ENCODE measurements around the gene BMPR1A. TPM values are rescaled to one million over a fixed set of nuclear protein-coding genes. Genes with fewer than 3 reads are reported as not detected.

Gene BMPR1A
- total and polyA plus RNA-seq, 2 donors from 2014 or later = 7.9 to 37.4 TPM

DNA sequence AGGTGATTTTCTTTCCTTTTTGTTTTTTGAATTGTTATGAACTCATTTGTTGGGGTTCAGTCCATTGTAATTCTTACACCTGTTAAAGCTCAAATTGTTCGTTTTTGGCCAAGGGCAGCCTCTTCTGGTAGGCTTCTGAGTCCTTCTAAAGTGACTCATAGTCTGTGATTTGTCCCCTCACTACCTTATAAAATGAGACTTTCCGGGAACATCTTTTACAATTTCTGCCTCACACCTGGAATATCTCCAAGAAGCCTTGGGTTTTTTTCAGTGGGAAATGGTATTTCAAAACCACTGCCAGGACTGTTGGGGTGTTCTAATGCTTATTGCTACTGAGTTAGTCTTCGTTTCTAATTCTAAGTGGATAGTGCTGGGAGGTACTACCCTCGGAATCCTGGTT is 56.7 kb downstream of the BMPR1A start:
- no peaks in the 10 kb centered on the region for H3K27me3 ChIP-seq (ENCODE audit: control insufficient read depth, insufficient read depth, low read length)
- intact Hi-C loops (cut with DNase I) = no loop called here
- H3K4me1 ChIP-seq (ENCODE audit: control insufficient read depth in 2 of 3, insufficient read depth in 2 of 3, low read depth in 1 of 3, low read length in 3 of 3) = no peaks in the 10 kb centered on the region
- H3K27ac ChIP-seq (ENCODE audit: low read depth in 2 of 2, low read length in 2 of 2) = no peak overlapping the region
- H3K9ac ChIP-seq (ENCODE audit: low read length in 3 of 3) = no peak overlapping the region
- TF ChIP-seq, protein P1, sequence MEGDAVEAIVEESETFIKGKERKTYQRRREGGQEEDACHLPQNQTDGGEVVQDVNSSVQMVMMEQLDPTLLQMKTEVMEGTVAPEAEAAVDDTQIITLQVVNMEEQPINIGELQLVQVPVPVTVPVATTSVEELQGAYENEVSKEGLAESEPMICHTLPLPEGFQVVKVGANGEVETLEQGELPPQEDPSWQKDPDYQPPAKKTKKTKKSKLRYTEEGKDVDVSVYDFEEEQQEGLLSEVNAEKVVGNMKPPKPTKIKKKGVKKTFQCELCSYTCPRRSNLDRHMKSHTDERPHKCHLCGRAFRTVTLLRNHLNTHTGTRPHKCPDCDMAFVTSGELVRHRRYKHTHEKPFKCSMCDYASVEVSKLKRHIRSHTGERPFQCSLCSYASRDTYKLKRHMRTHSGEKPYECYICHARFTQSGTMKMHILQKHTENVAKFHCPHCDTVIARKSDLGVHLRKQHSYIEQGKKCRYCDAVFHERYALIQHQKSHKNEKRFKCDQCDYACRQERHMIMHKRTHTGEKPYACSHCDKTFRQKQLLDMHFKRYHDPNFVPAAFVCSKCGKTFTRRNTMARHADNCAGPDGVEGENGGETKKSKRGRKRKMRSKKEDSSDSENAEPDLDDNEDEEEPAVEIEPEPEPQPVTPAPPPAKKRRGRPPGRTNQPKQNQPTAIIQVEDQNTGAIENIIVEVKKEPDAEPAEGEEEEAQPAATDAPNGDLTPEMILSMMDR (IDR thresholded peaks at IDR 0.05; ENCODE audit: borderline replicate concordance, extremely low read depth, insufficient read depth) = no peak
- DNase-seq (no peak), FAIRE-seq (no peak)
- no peak overlapping the region for H3K4me3 ChIP-seq (ENCODE audit: low read length in 3 of 3)
- no peaks in the 10 kb centered on the region for H3K9me3 ChIP-seq (ENCODE audit: control insufficient read depth in 2 of 3, insufficient read depth in 1 of 3, low read length in 3 of 3)
- H3K36me3 ChIP-seq (ENCODE audit: control insufficient read depth in 2 of 3, insufficient read depth in 3 of 3, low read length in 3 of 3) = no peaks in the 10 kb centered on the region

DNA sequence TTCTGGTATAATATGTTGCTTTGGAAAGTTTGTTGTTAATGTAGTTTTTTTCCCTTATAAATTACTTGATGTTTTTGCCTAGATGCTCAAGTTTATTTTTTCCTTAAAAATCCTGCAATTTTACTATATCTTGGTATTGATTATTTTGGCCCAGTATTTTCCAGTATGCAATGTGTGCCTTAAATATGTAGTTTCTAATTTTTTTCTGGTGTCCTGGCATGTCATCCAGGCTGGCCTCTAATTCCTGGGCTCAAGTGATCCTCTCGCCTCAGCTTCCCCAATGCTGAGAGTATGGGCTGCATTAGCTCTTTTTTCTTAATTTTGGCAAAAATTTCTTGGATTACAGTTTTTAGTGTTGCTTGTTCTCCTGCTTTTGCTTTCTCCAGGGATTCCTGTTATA is 57.6 kb downstream of the BMPR1A start:
- Histone ChIP-seq H3K9me3 (ENCODE audit: control insufficient read depth in 2 of 3, insufficient read depth in 1 of 3, low read length in 3 of 3) (no peaks in the 10 kb centered on the region), H3K9ac (ENCODE audit: low read length in 3 of 3) (no peak overlapping the region), H3K4me1 (ENCODE audit: control insufficient read depth in 2 of 3, insufficient read depth in 2 of 3, low read depth in 1 of 3, low read length in 3 of 3) (no peaks in the 10 kb centered on the region), H3K4me3 (ENCODE audit: low read length in 3 of 3) (no peak overlapping the region), H3K36me3 (ENCODE audit: control insufficient read depth in 2 of 3, insufficient read depth in 3 of 3, low read length in 3 of 3) (no peaks in the 10 kb centered on the region), H3K27ac (ENCODE audit: low read depth in 2 of 2, low read length in 2 of 2) (no peak overlapping the region), H3K27me3 (ENCODE audit: control insufficient read depth, insufficient read depth, low read length) (no peaks in the 10 kb centered on the region)
- intact Hi-C loops (cut with DNase I) = no loop called here
- no peak for FAIRE-seq
- DNase-seq = no peak
- TF ChIP-seq, protein P1 (IDR thresholded peaks at IDR 0.05; ENCODE audit: borderline replicate concordance, extremely low read depth, insufficient read depth) = no peak

DNA sequence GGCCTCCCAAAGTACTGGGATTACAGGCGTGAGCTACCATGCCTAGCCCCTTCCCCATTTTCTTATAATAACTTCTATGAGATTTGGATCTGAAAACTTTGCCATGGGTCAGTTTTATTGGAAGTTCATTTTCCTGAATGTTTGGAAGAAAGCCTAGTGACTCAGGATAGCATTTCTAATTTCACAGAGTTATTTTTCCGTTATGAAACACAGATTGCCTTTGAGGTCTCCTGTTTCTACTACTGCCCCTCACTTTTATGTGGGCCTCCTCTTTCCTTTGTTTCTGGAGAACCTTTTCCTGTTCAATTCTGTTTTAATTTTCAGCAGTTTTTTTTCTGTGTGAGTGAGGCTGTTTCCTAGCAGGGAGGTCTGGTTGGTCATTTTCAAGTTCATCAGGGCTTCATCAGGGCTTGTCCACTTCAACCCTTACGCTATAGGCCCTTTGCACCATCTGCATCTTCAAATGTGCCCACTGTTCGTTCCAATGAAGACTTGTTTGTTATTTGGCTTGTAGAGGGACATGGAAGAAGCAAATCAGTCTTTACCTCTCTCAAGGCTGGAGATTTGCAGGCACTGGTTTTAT is 58.7 kb downstream of the BMPR1A start:
- no peak for DNase-seq
- Histone ChIP-seq H3K9me3 (ENCODE audit: control insufficient read depth in 2 of 3, insufficient read depth in 1 of 3, low read length in 3 of 3) (no peaks in the 10 kb centered on the region), H3K4me1 (ENCODE audit: control insufficient read depth in 2 of 3, insufficient read depth in 2 of 3, low read depth in 1 of 3, low read length in 3 of 3) (no peaks in the 10 kb centered on the region), H3K9ac (ENCODE audit: low read length in 3 of 3) (no peak overlapping the region), H3K36me3 (ENCODE audit: control insufficient read depth in 2 of 3, insufficient read depth in 3 of 3, low read length in 3 of 3) (no peaks in the 10 kb centered on the region), H3K27ac (ENCODE audit: low read depth in 2 of 2, low read length in 2 of 2) (no peak overlapping the region), H3K27me3 (ENCODE audit: control insufficient read depth, insufficient read depth, low read length) (no peaks in the 10 kb centered on the region), H3K4me3 (ENCODE audit: low read length in 3 of 3) (no peak overlapping the region)
- no peak for FAIRE-seq
- TF ChIP-seq, protein P1 (IDR thresholded peaks at IDR 0.05; ENCODE audit: borderline replicate concordance, extremely low read depth, insufficient read depth) = no peak
- intact Hi-C loops (cut with DNase I) = no loop called here

DNA sequence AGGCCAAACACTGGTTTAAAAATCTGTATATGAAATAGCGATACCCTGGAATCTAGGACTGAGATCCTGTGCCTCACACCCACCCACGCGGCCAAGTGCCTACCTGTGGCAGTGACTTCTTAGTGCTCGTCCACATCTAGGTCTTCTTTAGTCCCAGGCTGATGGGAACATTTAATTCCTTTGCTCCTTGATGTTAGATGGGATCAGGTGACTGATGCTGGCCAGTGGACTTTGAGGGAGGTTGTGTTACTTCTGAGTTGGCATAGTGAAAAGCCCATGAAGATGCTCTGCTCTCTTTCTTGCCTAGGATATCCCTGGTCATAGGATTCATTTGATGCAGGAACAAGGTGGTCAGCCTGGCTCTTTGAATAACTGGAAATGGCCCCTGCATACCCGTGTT is 59.2 kb downstream of the BMPR1A start:
- no peak overlapping the region for H3K9ac ChIP-seq (ENCODE audit: low read length in 3 of 3)
- no peaks in the 10 kb centered on the region for H3K36me3 ChIP-seq (ENCODE audit: control insufficient read depth in 2 of 3, insufficient read depth in 3 of 3, low read length in 3 of 3)
- intact Hi-C loops (cut with DNase I) = no loop called here
- no peak for DNase-seq
- no peak overlapping the region for H3K4me3 ChIP-seq (ENCODE audit: low read length in 3 of 3)
- no peaks in the 10 kb centered on the region for H3K9me3 ChIP-seq (ENCODE audit: control insufficient read depth in 2 of 3, insufficient read depth in 1 of 3, low read length in 3 of 3)
- no peak for FAIRE-seq
- H3K27me3 ChIP-seq (ENCODE audit: control insufficient read depth, insufficient read depth, low read length) = no peaks in the 10 kb centered on the region
- no peaks in the 10 kb centered on the region for H3K4me1 ChIP-seq (ENCODE audit: control insufficient read depth in 2 of 3, insufficient read depth in 2 of 3, low read depth in 1 of 3, low read length in 3 of 3)
- H3K27ac ChIP-seq (ENCODE audit: low read depth in 2 of 2, low read length in 2 of 2) = no peak overlapping the region
- TF ChIP-seq, protein P1 (IDR thresholded peaks at IDR 0.05; ENCODE audit: borderline replicate concordance, extremely low read depth, insufficient read depth) = no peak
